HCT116 (cell line): Measurements from ENCODE around the gene SYCE3. TPM values are rescaled to one million over a fixed set of nuclear protein-coding genes. Genes with fewer than 3 reads are reported as not detected.
"Not testable (repeated sequence)": the region's sequence is repeated elsewhere in the genome, so short reads cannot be mapped to it uniquely, and the experiment has no call there.

Experiments used
- ATAC-seq: fragments of 200-7000 bp; cut with Tn5 transposase; 2 replicates; pipeline ENCODE4 v1.9.1; 2020; ENCODE audit warnings: mild to moderate bottlenecking, moderate library complexity
- BruUV-seq: library from RNA; stranded (reverse); fragments of 400-500 nt; replicated peaks from 2 replicates; lab custom pipeline; 2021; lab: Mats Ljungman, UMichigan
- CTCF ChIA-PET: fragments of 300-600 bp; sonication (Branson Sonifier 250); formaldehyde crosslinking; loops from one replicate; lab custom pipeline; 2021; ENCODE audit warnings: antibody characterized with exemption; lab: Charles Lee
- POLR2A ChIA-PET: fragments of 300-600, 350-600 bp; sonication (Branson Sonifier 250); formaldehyde crosslinking; loops from one replicate; lab custom pipeline; 2021; ENCODE audit warnings: antibody characterized with exemption; lab: Charles Lee
- RAD21 ChIA-PET, 2 experiments: fragments of 300-600 bp; sonication (Branson Sonifier 250); formaldehyde crosslinking; loops; one replicate each; lab custom pipeline; 2023; ENCODE audit warnings: low total read pairs in 2 of 2; ENCODE audit not compliant: uncharacterized antibody in 2 of 2, unreplicated experiment in 2 of 2, low non-redundant PET in 1 of 2; lab: Charles Lee
- DNase-seq: peaks from one replicate; pipeline ENCODE4 v3.0.0-alpha.2; 2010; ENCODE audit warnings: low read depth, low spot score
- H2AFZ ChIP-seq: fragments of 200-600 bp; shearing (Covaris generic), sonication (generic); 2 replicates; pipeline ENCODE4 v1.6.1; 2017; ENCODE audit warnings: low read depth, mixed run types, mixed read lengths, antibody characterized with exemption, low read length; ENCODE audit not compliant: poor library complexity, severe bottlenecking
- H3K27ac ChIP-seq: 2 replicates; pipeline ENCODE4 v1.5.1; 2012; ENCODE audit warnings: low read depth, low read length
- H3K27me3 ChIP-seq: fragments of 200-600 bp; sonication (generic); 2 replicates; pipeline ENCODE4 v1.6.1; 2016; ENCODE audit warnings: mixed run types, low read length, mixed read lengths; ENCODE audit not compliant: insufficient read depth
- H3K36me3 ChIP-seq, 2 experiments: fragments of 200-500 bp in 1 of 2; fragments of 200-600 bp in 1 of 2; sonication (Bioruptor generic) in 1 of 2; sonication (generic) in 1 of 2; 2 replicates each; pipeline versions ENCODE4 v1.5.1 to v1.6.1; 2014 to 2016; ENCODE audit warnings: low read length in 2 of 2, inconsistent platforms in 1 of 2, mixed read lengths in 1 of 2, mixed run types in 1 of 2; ENCODE audit not compliant: insufficient read depth in 2 of 2, control insufficient read depth in 1 of 2
- H3K4me1 ChIP-seq, 2 experiments: fragments of 200-600 bp in 1 of 2; sonication (generic) in 1 of 2; 2 replicates each; pipeline versions ENCODE4 v1.5.1 to v1.6.1; 2012 to 2017; ENCODE audit warnings: low read length in 2 of 2, inconsistent platforms in 1 of 2, mild to moderate bottlenecking in 1 of 2, mixed read lengths in 1 of 2, mixed run types in 1 of 2, moderate library complexity in 1 of 2; ENCODE audit not compliant: insufficient read depth in 2 of 2, control insufficient read depth in 1 of 2
- H3K4me2 ChIP-seq: fragments of 200-600 bp; sonication (generic); 2 replicates; pipeline ENCODE4 v1.6.1; 2017; ENCODE audit warnings: mixed run types, low read length, mixed read lengths
- H3K4me3 ChIP-seq, 2 experiments: fragments of 200-600 bp in 1 of 2; sonication (generic) in 1 of 2; replicated peaks in 1 of 2; 2 replicates each; pipeline ENCODE4 v1.5.1; 2011 to 2016; ENCODE audit warnings: low read length in 2 of 2, control low read depth in 1 of 2, low read depth in 1 of 2, mild to moderate bottlenecking in 1 of 2, mixed read lengths in 1 of 2, mixed run types in 1 of 2
- H3K79me2 ChIP-seq: fragments of 200-600 bp; sonication (generic); 2 replicates; pipeline ENCODE4 v1.6.1; 2017; ENCODE audit warnings: mild to moderate bottlenecking, mixed run types, low read length, moderate library complexity, mixed read lengths; ENCODE audit not compliant: insufficient read depth
- H3K9ac ChIP-seq: fragments of 200-600 bp; sonication (generic); 2 replicates; pipeline ENCODE4 v1.6.1; 2016; ENCODE audit warnings: low read length, mixed read lengths
- H3K9me2 ChIP-seq: fragments of 200-600 bp; sonication (generic), shearing (Covaris generic); 2 replicates; pipeline ENCODE4 v1.6.1; 2017; ENCODE audit warnings: mixed run types, mild to moderate bottlenecking, moderate library complexity; ENCODE audit not compliant: insufficient read depth
- H3K9me3 ChIP-seq, 2 experiments: fragments of 200-500 bp in 1 of 2; fragments of 200-600 bp in 1 of 2; sonication (Bioruptor generic) in 1 of 2; sonication (generic) in 1 of 2; 2 replicates each; pipeline ENCODE4 v1.6.1; 2014 to 2017; ENCODE audit warnings: low read length in 2 of 2, mixed read lengths in 2 of 2, inconsistent platforms in 1 of 2, low read depth in 1 of 2, mild to moderate bottlenecking in 1 of 2, mixed run types in 1 of 2, moderate library complexity in 1 of 2; ENCODE audit not compliant: control insufficient read depth in 1 of 2, insufficient read depth in 1 of 2
- H4K20me1 ChIP-seq: fragments of 200-600 bp; sonication (generic), shearing (Covaris generic); 2 replicates; pipeline ENCODE4 v1.6.1; 2017; ENCODE audit warnings: mixed run types, mild to moderate bottlenecking, moderate library complexity; ENCODE audit not compliant: insufficient read depth
- CBX3 ChIP-seq: IDR thresholded peaks from 2 replicates; pipeline ENCODE4 v1.6.1; 2012; ENCODE audit warnings: low read depth
- CEBPB ChIP-seq: IDR thresholded peaks from 2 replicates; pipeline ENCODE4 v1.6.1; 2012; ENCODE audit warnings: low read depth
- EGR1 ChIP-seq: IDR thresholded peaks from 2 replicates; pipeline ENCODE4 v1.6.1; 2012; ENCODE audit warnings: low read depth
- ELF1 ChIP-seq: IDR thresholded peaks from 2 replicates; pipeline ENCODE4 v1.6.1; 2012; ENCODE audit warnings: low read depth, borderline replicate concordance
- EZH2phosphoT487 ChIP-seq: fragments of 200-600 bp; IDR thresholded peaks from 2 replicates; pipeline ENCODE4 v1.6.1; 2018; ENCODE audit warnings: antibody characterized with exemption, borderline replicate concordance
- FOSL1 ChIP-seq: IDR thresholded peaks from 2 replicates; pipeline ENCODE4 v1.6.1; 2012; ENCODE audit warnings: low read depth
- JUND ChIP-seq: IDR thresholded peaks from 2 replicates; pipeline ENCODE4 v1.6.1; 2012
- RAD21 ChIP-seq: IDR thresholded peaks from 2 replicates; pipeline ENCODE4 v1.6.1; 2012; ENCODE audit warnings: low read depth, mild to moderate bottlenecking
- SP1 ChIP-seq: IDR thresholded peaks from 2 replicates; pipeline ENCODE4 v1.6.1; 2012; ENCODE audit warnings: low read depth
- SRF ChIP-seq: IDR thresholded peaks from 2 replicates; pipeline ENCODE4 v1.6.1; 2012; ENCODE audit warnings: low read depth
- ZFX ChIP-seq: fragments of 450-650 bp; IDR thresholded peaks from 2 replicates; pipeline ENCODE4 v1.6.1; 2017
- ZNF274 ChIP-seq: fragments of 200-500 bp; sonication (Bioruptor generic); IDR thresholded peaks from 2 replicates; pipeline ENCODE4 v1.6.1; 2014; ENCODE audit warnings: mild to moderate bottlenecking, low read depth, low read length, inconsistent platforms
- intact Hi-C: fragments of 100-400 bp; cut with micrococcal nuclease; formaldehyde crosslinking; loops from 2 replicates; pipeline ENCODE4 v1.10.0; 2022
- total RNA-seq: library from RNA; stranded (reverse); gene quantifications from one replicate; pipeline ENCODE4 v1.2.1, GENCODE V29; 2021; ENCODE audit not compliant: unreplicated experiment
- TF ChIP-seq, protein P1 (sequence below): IDR thresholded peaks from 2 replicates; pipeline ENCODE4 v1.6.1; 2012
- TF ChIP-seq, protein P2 (sequence below): IDR thresholded peaks from 2 replicates; pipeline ENCODE4 v1.6.1; 2011; ENCODE audit warnings: mild to moderate bottlenecking, low read length, moderate library complexity; ENCODE audit not compliant: insufficient replicate concordance; ENCODE audit errors: extremely low read depth
- TF ChIP-seq, protein P3 (sequence below): IDR thresholded peaks from 2 replicates; pipeline ENCODE4 v1.6.1; 2012; ENCODE audit warnings: low read depth

The SYCE3 gene
- total RNA-seq, 1 experiment from 2014 or later = not detected

DNA sequence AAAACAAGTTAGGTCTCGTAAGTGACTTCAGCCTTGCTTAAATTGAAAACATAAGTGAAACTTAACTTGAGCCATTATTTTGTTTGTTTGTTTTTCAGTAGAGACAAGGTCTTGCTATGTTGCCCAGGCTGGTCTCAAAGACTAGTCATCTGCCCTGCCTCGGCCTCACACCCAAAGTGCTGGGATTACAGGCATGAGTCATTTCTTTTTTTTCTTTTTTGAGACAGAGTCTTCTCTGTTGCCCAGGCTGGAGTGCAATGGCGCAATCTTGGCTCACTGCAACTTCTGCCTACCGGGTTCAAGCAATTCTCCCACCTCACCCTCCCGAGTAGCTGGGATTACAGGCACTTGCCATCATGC lies 21.1 kb downstream of the SYCE3 start:
- ChIA-PET CTCF (interaction anchor here (3.0 kb wide), 1 partner anchor 21 kb away, joined by 9 read pairs; the partner anchor contains the start of gene SYCE3), POLR2A (interaction anchor here (1.0 to 1.5 kb wide), 2 partner anchors 16 to 21 kb away, joined by 3 to 4 read pairs; partner anchors contain the start of genes SCO2 and SYCE3)
- H3K36me3 ChIP-seq, H3K27me3 ChIP-seq, BruUV-seq, H4K20me1 ChIP-seq, H3K9me2 ChIP-seq, intact Hi-C loops, H3K9ac ChIP-seq, RAD21 ChIA-PET, DNase-seq, H3K9me3 ChIP-seq, H3K27ac ChIP-seq, H3K79me2 ChIP-seq, H2AFZ ChIP-seq: not testable (repeated sequence)
- H3K4me1 ChIP-seq = peaks cover 13 to 52% of the 10 kb centered on the region in 2 experiments; a peak in 3 of 4 replicates
- H3K4me2 ChIP-seq = peak overlapping the region; percentile 55
- ATAC-seq = peak; percentile 28; the same call in 1 of the 2 replicates
- TF ChIP-seq, protein P1, sequence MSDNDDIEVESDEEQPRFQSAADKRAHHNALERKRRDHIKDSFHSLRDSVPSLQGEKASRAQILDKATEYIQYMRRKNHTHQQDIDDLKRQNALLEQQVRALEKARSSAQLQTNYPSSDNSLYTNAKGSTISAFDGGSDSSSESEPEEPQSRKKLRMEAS = peak; percentile 49; the same call in 1 of the 2 replicates
- peak; percentile 91 for TF ChIP-seq CEBPB
- TF ChIP-seq CBX3 = peak; percentile 63; the same call in 1 of the 2 replicates
- H3K4me3 ChIP-seq = peak overlapping the region in 1 of 2 experiments; percentile 11; a peak in 1 of 4 replicates

DNA sequence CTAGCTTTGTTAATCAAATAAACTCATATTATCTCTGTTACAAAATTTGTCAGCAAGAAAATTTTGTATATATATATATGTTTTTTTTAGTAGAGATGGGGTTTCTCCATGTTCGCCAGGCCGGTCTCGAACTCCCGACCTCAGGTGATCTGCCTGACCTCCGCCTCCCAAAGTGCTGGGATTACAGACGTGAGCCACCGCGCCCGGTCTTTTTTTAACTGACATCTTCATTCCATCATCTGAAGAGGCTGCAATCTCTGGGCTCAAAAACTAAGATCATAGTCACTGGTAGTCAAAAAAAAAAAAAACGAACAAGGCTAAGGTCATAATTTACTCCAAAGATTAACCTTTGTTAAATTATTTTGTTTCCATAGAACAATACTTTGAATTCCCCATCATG lies 22.3 kb downstream of the SYCE3 start:
- H3K9me2 ChIP-seq = no peaks in the 10 kb centered on the region
- H3K27ac ChIP-seq = no peak overlapping the region
- CTCF ChIA-PET = interaction anchor here (1.0 to 3.0 kb wide), 2 partner anchors 15 to 23 kb away, joined by 5 to 9 read pairs; partner anchors contain the start of genes SCO2 and SYCE3
- POLR2A ChIA-PET = interaction anchor here (0.7 to 1.5 kb wide), 2 partner anchors 11 to 23 kb away, joined by 4 read pairs; partner anchors contain the start of gene SYCE3
- BruUV-seq = no TSS peak
- RAD21 ChIA-PET = no interaction called here
- H3K27me3 ChIP-seq = no peaks in the 10 kb centered on the region
- H3K9me3 ChIP-seq = no peaks in the 10 kb centered on the region
- H3K4me3 ChIP-seq = no peak overlapping the region
- DNase-seq = no peak
- no peak overlapping the region for H3K4me2 ChIP-seq
- no peaks in the 10 kb centered on the region for H3K36me3 ChIP-seq
- no peak for ATAC-seq
- H3K79me2 ChIP-seq = no peaks in the 10 kb centered on the region
- no peak overlapping the region for H2AFZ ChIP-seq
- no peaks in the 10 kb centered on the region for H4K20me1 ChIP-seq
- intact Hi-C loops = no loop called here
- no peak overlapping the region for H3K9ac ChIP-seq
- H3K4me1 ChIP-seq = peaks cover 13 to 52% of the 10 kb centered on the region in 2 experiments; a peak in 3 of 4 replicates
- TF ChIP-seq, protein P2, sequence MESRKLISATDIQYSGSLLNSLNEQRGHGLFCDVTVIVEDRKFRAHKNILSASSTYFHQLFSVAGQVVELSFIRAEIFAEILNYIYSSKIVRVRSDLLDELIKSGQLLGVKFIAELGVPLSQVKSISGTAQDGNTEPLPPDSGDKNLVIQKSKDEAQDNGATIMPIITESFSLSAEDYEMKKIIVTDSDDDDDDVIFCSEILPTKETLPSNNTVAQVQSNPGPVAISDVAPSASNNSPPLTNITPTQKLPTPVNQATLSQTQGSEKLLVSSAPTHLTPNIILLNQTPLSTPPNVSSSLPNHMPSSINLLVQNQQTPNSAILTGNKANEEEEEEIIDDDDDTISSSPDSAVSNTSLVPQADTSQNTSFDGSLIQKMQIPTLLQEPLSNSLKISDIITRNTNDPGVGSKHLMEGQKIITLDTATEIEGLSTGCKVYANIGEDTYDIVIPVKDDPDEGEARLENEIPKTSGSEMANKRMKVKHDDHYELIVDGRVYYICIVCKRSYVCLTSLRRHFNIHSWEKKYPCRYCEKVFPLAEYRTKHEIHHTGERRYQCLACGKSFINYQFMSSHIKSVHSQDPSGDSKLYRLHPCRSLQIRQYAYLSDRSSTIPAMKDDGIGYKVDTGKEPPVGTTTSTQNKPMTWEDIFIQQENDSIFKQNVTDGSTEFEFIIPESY = no peak
- TF ChIP-seq EGR1 = no peak
- no peak for TF ChIP-seq FOSL1
- no peak for TF ChIP-seq CEBPB
- TF ChIP-seq, protein P3, sequence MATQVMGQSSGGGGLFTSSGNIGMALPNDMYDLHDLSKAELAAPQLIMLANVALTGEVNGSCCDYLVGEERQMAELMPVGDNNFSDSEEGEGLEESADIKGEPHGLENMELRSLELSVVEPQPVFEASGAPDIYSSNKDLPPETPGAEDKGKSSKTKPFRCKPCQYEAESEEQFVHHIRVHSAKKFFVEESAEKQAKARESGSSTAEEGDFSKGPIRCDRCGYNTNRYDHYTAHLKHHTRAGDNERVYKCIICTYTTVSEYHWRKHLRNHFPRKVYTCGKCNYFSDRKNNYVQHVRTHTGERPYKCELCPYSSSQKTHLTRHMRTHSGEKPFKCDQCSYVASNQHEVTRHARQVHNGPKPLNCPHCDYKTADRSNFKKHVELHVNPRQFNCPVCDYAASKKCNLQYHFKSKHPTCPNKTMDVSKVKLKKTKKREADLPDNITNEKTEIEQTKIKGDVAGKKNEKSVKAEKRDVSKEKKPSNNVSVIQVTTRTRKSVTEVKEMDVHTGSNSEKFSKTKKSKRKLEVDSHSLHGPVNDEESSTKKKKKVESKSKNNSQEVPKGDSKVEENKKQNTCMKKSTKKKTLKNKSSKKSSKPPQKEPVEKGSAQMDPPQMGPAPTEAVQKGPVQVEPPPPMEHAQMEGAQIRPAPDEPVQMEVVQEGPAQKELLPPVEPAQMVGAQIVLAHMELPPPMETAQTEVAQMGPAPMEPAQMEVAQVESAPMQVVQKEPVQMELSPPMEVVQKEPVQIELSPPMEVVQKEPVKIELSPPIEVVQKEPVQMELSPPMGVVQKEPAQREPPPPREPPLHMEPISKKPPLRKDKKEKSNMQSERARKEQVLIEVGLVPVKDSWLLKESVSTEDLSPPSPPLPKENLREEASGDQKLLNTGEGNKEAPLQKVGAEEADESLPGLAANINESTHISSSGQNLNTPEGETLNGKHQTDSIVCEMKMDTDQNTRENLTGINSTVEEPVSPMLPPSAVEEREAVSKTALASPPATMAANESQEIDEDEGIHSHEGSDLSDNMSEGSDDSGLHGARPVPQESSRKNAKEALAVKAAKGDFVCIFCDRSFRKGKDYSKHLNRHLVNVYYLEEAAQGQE = no peak
- TF ChIP-seq ZFX = no peak
- TF ChIP-seq ELF1 = no peak
- TF ChIP-seq, protein P1 = no peak
- TF ChIP-seq RAD21 = no peak
- no peak for TF ChIP-seq JUND
- TF ChIP-seq SRF = no peak
- no peak for TF ChIP-seq ZNF274
- TF ChIP-seq SP1 = no peak
- TF ChIP-seq EZH2phosphoT487 = no peak
